Measurements from ENCODE around the gene WDR75.
"Not testable (repeated sequence)": the region's sequence is repeated elsewhere in the genome, so short reads cannot be mapped to it uniquely, and the experiment has no call there.

WDR75 gene

GRCh38 chr2:189440947-189441708, at the start of gene WDR75:
TSS of gene WDR75 (plus strand) at chr2:189441474. CDS start at chr2:189441493, 19 bp downstream.
- peak; percentile 98 for DNase-seq

- no peak for DNase-seq
Observed at GRCh38 chr2:189393440-189394111, 47.7 kb upstream of the WDR75 start.

GRCh38 chr2:189394525-189394924, 46.7 kb upstream of the WDR75 start:
- no peak for DNase-seq

GRCh38 chr2:189402932-189403331, 38.3 kb upstream of the WDR75 start:
- no peak for DNase-seq

- DNase-seq: peak; percentile 37
Observed at GRCh38 chr2:189406586-189407233, 34.6 kb upstream of the WDR75 start.

- DNase-seq: peak; percentile 84
Observed at GRCh38 chr2:189407281-189408209, 33.7 kb upstream of the WDR75 start.

- no peak for DNase-seq
Observed at GRCh38 chr2:189408294-189408693, 33.0 kb upstream of the WDR75 start.

GRCh38 chr2:189409131-189409530, 32.1 kb upstream of the WDR75 start:
- no peak for DNase-seq

GRCh38 chr2:189409647-189410046, 31.6 kb upstream of the WDR75 start:
- DNase-seq: no peak

GRCh38 chr2:189411860-189412259, 29.4 kb upstream of the WDR75 start:
- no peak for DNase-seq

GRCh38 chr2:189412330-189412953, 28.8 kb upstream of the WDR75 start:
- DNase-seq: peak; percentile 61

- no peak for DNase-seq
Observed at GRCh38 chr2:189413249-189413648, 28.0 kb upstream of the WDR75 start.

GRCh38 chr2:189421644-189422043, 19.6 kb upstream of the WDR75 start:
- peak; percentile 23 for DNase-seq

- DNase-seq: no peak
Observed at GRCh38 chr2:189424961-189425360, 16.3 kb upstream of the WDR75 start.

- no peak for DNase-seq
Observed at GRCh38 chr2:189425676-189426075, 15.6 kb upstream of the WDR75 start.

GRCh38 chr2:189426886-189427285, 14.4 kb upstream of the WDR75 start:
- no peak for DNase-seq

GRCh38 chr2:189427872-189428271, 13.4 kb upstream of the WDR75 start:
- DNase-seq: no peak

- not testable (repeated sequence) for DNase-seq
Observed at GRCh38 chr2:189430448-189430847, 10.8 kb upstream of the WDR75 start.

GRCh38 chr2:189435803-189436202, 5.5 kb upstream of the WDR75 start:
- DNase-seq: not testable (repeated sequence)

GRCh38 chr2:189437926-189438325, 3.3 kb upstream of the WDR75 start:
- DNase-seq: no peak

- peak; percentile 51 for DNase-seq
Observed at GRCh38 chr2:189439342-189439741, 1.9 kb upstream of the WDR75 start.

- no peak for DNase-seq
Observed at GRCh38 chr2:189440644-189440946, 679 bp upstream of the WDR75 start.

- peak; percentile 60 for DNase-seq
Observed at GRCh38 chr2:189441709-189442074, 418 bp downstream of the WDR75 start.

Data from DMS53 (cell line).